MM.1S (cell line): ENCODE results near the gene FXR1.

Experiments
- CTCF ChIP-seq: fragments of 300-600 bp; sonication (generic); IDR thresholded peaks from 2 replicates; pipeline ENCODE4 v1.5.1; 2016; ENCODE audit warnings: antibody characterized with exemption, low read length, mixed read lengths
- EZH2 ChIP-seq: fragments of 300-600 bp; sonication (generic); optimal IDR thresholded peaks from 2 replicates; pipeline ENCODE3; 2017; ENCODE audit warnings: low read depth, mild to moderate bottlenecking, antibody characterized with exemption, low read length, mixed read lengths
- EZH2phosphoT487 ChIP-seq: fragments of 300-600 bp; sonication (generic); IDR thresholded peaks from 2 replicates; pipeline ENCODE4 v1.6.1; 2018; ENCODE audit warnings: antibody characterized with exemption, low read length

GRCh38 chr3:180882115-180882514 lies 30.4 kb upstream of the FXR1 start:
- TF ChIP-seq EZH2phosphoT487: no peak
- no peak for TF ChIP-seq CTCF
- no peak for TF ChIP-seq EZH2
